HG02798 (cell line): Measurements from ENCODE around the gene GPR31.
"Not testable (repeated sequence)": the region's sequence is repeated elsewhere in the genome, so short reads cannot be mapped to it uniquely, and the experiment has no call there.

ENCODE experiments used
- ATAC-seq: cut with Tn5 transposase; IDR thresholded peaks from one replicate; pipeline ENCODE4 v1.9.1; 2021; ENCODE audit warnings: mild to moderate bottlenecking; ENCODE audit not compliant: unreplicated experiment, poor library complexity

The GPR31 gene

GRCh38 chr6:167168296-167168695 is 10.5 kb upstream of the GPR31 start:
- not testable (repeated sequence) for ATAC-seq

DNA sequence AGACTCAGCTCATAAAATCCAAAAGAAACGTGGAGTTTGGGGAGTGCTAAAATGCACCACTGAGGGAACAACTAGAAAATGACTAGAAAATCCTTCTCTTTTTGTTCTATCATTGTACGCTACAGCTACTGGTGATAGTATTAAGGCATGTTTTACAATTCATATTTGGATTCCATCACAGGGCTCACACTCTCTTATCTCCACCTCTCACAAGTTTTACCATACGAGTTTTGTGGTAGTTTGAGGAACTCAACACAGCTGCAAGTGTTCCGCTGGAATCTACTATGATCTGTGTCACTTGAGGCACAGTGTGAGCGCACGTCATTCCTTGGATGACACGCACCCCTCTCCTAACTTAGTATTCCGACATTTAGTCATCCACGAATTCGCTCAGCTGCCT is 9.9 kb upstream of the GPR31 start:
- ATAC-seq, result not testable (repeated sequence)

- no peak for ATAC-seq
Observed at GRCh38 chr6:167165858-167166471, 8.2 kb upstream of the GPR31 start.

- no peak for ATAC-seq
Observed at GRCh38 chr6:167164261-167164660, 6.5 kb upstream of the GPR31 start.

DNA sequence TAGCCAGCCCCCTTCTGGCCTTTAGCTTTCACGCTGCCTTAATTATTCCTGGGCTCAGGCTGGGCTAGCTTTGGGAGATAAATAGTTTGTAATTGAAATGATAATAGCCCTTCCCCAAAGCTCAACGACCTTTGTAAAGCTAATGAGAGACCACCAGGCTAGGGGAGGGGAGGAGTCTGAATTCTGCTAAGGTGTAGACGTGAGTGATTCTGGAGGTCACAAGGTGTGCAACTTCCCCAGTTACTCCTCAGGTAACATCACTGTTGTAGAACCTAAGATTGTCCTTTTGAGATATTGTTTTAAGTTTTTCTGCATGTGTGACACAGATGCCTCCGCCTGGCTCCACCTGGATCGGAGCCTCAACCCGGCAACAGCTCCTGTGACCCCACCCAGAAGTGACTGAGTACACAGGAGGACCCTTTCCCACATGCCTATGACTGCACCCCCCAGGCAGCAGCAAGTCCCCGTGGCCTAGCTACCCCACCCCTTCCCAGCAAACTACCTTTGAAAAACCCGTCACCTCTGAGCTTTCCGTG is 5.8 kb upstream of the GPR31 start:
- ATAC-seq, result no peak

DNA sequence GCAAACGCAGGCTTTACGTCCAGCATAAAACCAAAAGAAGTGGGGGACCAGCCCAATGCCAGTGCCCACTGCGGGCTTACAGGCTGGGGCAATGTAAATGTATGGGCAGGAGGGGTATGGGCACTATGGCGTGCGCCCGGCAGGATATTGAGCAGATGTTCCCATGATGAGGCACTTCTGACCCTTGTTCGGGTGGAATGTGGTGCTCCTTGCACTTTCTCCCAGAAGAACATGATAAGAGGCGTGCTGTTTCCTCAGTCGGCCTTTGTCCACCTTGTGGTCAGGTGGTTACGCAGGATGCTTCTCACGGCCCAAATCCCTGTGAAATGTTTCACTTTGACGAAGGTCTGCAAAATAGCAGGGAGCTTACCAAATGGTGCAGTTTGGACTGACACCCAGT is 4.8 kb upstream of the GPR31 start:
- no peak for ATAC-seq

GRCh38 chr6:167161851-167162467 is 4.2 kb upstream of the GPR31 start:
- ATAC-seq, result no peak

GRCh38 chr6:167157414-167157813 is 366 bp downstream of the GPR31 start:
- ATAC-seq, result no peak

DNA sequence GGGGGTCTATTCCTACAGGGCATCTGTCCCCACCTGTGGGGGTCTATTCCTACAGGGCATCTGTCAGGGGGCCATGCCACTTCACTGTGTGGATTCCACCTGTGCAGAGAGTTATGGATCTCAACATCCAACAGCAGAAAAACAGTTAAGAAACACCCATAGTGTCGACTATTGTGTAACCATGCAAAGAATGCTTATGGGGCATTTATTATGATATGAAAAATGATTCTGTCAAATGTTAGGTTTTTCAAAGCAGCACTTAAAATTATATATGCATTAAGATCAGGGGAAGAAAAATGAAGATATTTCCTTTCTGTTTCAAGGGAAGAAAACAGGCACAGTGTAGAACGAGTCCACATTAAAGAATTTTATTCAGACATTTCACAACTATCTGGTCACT is 2.9 kb downstream of the GPR31 start:
- ATAC-seq, result no peak

DNA sequence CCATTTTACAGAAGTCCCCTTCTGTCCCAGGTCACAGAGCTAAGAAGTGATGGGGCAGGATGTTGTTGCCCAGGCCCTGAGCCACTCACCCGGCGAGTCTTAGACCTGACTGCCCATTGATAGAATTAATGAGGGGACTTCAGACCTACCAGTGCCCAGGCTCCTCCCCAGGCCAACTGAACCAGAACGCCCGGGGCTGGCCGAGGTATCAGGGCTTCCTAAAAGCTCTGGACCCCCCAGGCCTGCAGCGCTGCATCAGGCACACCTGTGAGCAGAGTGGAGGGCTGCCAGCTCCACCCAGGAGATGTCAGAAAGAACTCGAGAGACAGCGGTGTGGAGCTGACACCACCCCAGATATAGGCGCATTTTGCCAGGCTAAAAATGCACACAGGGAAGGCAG is 3.5 kb downstream of the GPR31 start:
- ATAC-seq, result no peak

DNA sequence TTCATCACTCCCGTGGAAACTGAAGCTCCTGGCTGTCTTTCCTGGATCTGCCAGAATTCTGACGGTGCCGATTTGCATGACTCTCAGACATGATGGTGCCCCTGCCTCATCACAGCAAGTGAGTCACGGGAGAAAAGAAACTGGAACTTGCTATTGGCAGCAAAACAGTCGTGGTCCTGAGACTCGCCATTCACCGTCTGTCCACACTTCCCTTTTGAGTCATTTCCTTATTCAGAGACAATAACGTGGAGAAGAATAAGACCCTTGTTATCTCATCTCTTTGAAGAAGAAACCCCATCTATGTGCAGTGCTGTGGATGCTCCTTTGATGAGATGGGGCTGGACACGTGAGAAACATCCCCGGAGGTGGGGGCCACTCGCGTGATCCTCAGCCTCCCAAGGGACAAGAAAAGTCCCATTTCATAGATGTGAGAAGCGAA is 4.2 kb downstream of the GPR31 start:
- peak; percentile 66 for ATAC-seq

DNA sequence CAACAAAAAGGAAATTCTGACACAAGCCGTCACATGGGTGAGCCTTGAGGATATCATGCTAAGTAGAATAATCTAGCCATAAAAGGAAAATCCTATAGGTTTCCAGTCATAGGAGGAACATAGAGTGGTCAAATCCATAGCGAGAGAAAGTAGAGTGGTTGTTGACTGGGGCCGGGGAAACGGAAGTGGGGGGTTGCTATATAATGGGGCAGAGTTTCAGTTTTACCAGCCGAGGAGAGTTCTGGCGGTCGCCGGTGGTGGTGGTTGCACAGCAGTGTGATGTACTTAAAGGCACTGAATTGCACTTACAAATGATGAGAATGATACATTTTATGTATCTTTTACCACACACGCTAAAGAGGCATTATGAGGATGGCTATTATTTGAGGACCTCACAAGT is 4.9 kb downstream of the GPR31 start:
- peak; percentile 59 for ATAC-seq

GRCh38 chr6:167151648-167152047 is 6.1 kb downstream of the GPR31 start:
- ATAC-seq, result no peak

- peak; percentile 58 for ATAC-seq
Observed at GRCh38 chr6:167150941-167151549, 6.7 kb downstream of the GPR31 start.

GRCh38 chr6:167148997-167149396 is 8.8 kb downstream of the GPR31 start:
- ATAC-seq, result no peak

GRCh38 chr6:167148021-167148420 is 9.8 kb downstream of the GPR31 start:
- no peak for ATAC-seq

GRCh38 chr6:167146977-167147376 is 10.8 kb downstream of the GPR31 start:
- ATAC-seq, result no peak

DNA sequence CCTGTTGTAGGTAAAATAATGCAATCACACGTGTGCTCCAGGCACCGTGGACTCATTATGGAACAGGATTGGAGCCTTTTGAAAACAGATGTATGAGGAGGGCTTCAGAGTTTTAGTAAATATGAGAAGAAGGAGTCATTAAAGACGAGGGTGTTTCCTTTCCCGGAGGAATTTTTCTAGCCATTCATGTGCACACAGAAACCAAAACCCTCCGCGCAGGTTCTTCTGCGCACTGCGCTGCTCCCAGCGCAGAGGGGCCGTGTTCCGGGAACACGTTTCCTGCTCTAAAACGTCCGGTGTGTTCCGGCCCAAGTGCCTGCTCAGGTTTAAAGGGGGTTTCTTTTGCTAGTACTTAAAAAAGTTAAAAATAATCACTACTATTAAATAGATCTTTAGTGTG is 11.6 kb downstream of the GPR31 start:
- no peak for ATAC-seq

DNA sequence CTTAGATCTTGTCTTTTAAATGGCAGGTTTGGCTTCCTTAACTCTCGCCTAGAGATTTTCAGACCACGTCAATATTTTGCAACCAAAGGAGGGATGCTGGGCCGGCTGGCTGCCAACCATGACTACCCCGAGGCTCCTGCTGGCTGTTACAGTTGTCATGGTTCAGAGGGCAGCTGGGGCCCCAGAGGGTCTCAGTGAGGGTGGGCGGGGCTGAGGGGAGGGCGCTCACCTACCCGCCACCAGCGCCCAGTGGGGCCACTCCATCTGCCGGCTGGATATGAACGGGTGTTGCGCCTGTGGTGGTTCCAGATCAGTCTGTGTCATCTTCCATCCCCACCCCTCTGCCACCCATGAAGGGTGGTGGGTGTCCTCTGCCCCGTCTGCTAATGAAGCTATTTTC is 12.3 kb downstream of the GPR31 start:
- ATAC-seq, result no peak

GRCh38 chr6:167143041-167143440 is 14.7 kb downstream of the GPR31 start:
- ATAC-seq, result no peak

DNA sequence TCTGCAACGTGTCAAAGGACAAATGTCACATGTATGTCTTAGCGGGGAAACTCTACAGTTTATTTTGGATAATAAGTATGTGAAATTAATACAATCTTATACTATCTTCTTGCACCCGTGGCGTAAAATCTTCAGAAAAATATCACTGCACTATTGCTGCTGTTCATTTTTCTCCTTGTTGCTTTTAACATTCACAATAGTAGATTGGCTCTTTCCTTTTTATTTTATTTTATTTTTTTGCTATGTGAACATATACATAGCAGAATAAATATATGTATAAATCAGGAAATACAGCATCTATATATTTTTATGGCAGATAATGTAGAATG is 15.4 kb downstream of the GPR31 start:
- no peak for ATAC-seq
